ENCODE data around the gene ATXN2.

Gene ATXN2

DNA sequence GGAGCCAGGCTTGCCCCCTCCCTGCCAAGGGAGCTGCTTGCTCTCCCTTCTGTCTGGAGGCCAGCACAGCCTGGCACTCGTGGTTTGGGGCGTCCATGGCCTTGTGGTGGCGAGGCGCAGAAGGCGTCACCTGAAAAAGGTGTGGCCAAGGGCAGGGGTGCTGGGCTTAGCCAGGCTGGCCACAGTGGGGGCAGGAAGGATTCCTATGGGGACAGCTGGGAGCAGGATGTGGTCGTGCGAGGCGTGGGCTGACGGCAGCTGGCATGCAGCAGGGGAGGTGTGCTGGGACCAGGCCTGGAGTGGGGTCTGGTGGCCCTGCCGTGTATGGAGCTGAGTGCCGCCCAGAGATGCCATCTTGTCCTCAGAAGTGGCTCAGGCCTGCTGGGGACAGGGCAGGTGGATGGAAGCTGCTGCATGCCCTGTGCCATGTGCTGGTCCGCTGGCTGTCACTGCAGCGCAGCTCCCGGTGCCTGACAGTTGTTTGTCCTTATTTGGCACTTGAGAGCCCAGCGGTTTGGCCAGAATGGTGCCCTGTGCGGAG is 163.4 kb downstream of the ATXN2 start:
- no peak for DNase-seq

DNA sequence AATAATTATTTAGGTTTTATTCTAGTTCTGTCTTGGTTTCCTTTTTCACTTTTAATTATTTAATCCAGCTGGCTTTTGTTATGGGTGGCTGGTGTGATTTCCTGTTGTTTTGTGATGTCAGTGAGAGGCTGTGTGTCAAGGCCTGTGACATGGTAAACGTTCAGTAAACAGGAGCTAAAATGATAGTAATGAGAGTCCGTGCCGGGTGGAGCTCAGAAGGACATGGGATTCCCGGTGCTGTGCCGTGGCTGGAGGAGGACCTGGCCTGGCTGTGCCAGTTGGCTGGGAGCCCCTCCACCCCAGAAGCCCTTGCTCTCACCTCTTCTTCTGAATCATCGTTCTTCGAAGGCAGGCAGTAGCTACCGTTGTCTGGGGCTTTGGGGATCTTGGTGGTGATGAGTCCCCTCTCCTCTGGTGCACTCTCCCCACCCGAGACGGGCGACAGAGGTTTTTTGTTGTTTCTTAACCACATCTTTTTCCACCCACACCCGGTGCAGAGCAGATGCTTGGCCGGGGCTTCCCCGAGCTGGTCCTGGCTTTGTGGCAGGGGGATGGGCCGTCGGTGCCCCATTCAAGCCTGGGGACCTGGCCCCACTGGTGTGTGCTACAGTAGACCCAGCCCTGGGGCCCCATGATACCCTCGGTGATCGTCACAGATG is 164.3 kb downstream of the ATXN2 start:
- DNase-seq: no peak

DNA sequence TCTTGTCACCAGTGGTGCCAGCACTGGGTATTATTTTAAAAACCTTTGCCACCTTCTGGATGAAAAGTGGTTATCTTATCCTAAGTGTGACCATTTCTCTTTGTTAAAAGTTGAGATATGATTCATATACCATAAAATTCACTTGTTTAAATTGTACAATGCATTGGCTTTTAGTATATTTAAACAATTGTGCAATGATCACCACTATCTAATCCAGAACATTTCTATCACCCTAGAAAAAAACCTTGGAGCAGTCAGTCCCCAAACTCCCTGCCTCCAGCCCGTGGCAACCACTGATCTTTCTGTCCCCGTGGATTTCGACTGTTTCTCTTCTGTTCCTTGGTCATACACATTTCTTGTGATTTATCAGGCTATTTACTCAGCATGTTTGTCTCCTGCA is 165.1 kb downstream of the ATXN2 start:
- no peak for DNase-seq

DNA sequence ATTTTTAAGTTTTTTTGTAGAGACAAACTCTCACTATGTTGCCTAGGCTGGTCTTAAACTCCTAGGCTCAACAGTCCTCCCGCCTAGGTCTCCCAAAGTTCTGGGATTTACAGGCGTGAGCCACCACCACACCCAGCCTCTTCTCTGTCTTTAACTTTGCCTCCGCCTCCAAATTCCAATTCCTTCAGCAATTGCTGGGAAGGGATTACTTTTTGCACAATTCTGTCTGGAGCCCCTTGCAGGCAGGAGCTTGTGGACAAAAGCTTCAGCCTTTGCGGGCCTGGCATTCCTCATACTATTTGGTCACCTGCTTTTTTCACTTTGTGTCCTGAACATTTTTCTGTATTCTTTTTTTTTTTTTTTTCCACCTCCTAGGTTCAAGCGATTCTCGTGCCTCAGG is 167.3 kb downstream of the ATXN2 start:
- no peak for DNase-seq

DNA sequence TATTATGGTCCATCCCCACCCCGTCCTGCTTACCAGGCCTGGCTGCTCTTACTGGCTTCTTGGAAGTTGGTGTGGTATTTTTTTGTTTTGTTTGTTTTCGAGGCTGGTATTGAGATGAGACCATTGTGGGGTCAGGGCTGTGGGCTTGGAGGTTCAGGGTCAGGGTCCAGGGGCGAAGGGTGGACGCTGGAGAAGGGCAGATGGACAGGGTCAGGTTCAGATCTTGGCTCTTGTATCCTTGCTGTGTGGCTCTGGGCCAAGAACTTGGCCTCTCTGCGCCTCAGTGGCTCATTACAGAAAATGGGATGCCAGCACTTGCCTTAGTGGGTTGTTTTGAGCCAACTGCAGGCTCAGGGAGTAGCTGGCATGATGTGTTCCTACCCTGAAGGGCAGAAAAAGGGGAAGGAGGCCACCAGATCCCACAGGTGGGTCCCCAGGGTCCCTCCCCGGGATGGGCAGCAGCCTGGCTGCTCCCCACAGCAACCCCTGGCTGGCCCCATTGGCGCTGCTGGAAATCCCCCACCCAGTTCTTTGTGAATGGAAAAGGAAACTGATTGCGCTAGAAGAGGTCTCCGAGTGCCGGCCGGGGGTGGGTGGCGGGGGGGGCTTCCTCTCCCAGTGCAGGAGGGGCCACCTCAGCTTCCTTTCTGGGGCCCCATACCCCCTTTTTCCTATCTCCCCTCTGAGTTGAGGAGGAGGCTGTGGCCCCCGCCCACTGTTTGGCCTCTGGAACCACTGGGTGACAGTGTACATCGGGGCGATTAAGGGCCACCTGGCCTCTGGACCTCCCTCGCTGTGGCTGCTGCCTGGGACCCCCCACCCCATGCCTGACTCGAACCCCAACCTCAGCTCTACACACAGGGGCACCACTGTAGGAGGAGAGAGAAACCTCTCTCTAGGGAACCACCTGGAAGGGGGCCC is 168.4 kb downstream of the ATXN2 start:
- no peak for DNase-seq

DNA sequence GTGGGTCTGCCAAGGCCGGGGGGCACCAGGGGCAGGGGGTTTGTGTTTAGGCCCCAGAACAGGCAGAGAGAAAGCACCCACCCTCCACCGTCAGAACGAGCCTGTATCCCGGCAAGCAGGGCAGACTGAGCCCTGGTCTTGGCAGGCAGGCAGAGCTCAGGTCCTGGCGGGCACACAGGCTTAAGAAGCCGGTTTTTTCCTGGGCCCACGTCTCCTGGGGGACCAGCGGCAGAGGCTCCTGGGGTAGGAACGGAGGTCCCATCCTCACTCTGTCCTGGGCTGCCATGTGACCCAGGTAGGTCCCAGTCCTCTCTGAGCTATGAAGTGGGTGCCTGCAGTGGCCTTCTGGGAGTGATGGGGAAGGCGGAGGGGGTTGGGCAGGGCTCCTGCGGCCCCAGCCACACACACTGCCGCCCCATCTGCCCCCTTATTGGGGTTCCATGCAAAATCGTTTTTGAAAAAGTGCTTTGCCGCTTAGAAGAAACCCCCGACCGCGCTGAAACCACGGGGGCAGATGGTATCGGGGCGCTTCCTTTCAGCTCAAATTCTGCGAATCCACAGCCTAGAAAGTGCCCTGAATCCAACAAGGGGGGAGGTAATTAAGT is 169.2 kb downstream of the ATXN2 start:
- no peak for DNase-seq

DNA sequence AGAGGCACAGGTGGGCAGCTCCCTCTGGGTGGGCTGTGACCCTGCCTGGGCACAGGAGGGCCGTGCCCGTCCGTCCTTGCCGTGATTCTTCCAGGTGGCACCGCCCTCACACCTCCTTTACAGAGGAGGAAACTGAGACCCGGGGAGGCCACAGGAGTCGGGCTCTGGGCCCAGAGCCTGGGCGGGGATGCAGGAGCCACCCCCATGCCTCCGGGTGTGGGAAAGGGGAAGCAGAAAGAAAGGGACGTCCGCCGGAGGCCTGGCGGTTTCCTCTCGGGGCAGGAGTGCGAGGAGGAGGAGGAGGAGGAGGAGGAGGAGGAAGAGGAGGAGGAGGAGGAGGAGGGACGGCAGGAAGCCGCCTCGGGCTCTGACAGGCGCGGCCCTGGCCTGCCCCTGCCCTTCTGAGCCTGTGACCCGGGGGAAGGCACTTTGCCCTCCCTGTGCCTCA is 170.4 kb downstream of the ATXN2 start:
- no peak for DNase-seq

DNA sequence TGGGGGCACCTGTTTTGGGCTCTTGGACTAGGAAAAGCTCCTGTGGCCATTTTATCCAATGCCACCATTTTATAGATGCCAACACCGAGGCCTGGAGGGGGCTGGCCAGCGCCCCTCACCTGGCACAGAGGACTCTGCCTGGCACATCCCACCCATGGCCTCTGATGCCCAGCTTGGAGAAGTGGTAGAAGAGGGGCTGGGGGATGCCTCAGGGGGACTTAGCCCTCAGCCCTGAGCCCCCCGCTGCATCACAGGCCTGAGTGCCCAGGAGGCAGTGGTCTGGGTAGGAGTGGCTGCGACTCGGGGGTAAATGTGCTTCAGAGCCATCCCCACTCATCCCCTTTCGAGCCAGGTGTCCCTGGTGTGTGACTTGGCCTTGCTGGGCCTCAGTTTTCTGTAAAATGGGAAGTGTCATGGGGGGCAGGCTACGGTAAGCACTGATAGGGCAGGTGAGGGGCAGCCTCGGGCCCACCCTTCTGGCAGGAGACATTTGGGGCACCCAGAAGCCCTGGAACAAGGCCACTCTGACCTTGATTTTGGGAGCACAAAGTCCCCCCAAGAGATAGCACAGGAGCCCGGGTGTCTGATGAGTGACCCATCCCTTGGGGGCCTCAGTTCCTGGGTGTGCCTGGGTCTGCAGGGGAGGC is 170.9 kb downstream of the ATXN2 start:
- no peak for DNase-seq

DNA sequence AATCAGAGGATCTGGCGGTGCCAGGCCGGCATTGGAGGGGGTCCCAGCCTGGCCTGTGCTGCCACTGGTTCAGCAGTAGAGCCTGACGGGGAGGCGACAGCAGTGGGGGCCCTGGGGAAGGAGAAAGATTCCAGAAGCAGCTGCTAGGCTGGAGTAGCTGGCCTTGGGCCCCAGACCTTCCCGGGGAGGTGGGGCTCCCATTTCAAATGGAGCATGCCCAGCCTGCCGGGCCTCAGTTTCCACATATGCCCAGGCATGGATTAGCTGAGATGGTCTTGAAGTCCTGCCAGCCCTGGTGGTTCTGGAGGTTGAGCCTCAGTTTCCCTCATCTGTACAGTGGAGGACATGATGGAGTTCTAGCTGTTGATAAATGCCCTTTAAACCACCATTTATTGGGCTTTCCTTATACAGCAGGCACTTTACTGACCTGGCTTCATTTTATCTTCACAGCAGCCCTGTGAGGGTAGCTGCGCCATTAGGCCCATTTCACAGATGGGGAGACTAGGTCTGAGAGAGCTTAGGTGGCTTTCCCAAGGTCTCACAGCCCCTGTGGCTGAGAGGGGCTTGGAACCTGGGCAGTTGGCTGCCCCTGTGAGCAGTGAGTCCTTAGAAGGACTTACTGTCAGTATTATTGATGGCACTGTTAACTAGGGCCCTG is 171.6 kb downstream of the ATXN2 start:
- DNase-seq: no peak

DNA sequence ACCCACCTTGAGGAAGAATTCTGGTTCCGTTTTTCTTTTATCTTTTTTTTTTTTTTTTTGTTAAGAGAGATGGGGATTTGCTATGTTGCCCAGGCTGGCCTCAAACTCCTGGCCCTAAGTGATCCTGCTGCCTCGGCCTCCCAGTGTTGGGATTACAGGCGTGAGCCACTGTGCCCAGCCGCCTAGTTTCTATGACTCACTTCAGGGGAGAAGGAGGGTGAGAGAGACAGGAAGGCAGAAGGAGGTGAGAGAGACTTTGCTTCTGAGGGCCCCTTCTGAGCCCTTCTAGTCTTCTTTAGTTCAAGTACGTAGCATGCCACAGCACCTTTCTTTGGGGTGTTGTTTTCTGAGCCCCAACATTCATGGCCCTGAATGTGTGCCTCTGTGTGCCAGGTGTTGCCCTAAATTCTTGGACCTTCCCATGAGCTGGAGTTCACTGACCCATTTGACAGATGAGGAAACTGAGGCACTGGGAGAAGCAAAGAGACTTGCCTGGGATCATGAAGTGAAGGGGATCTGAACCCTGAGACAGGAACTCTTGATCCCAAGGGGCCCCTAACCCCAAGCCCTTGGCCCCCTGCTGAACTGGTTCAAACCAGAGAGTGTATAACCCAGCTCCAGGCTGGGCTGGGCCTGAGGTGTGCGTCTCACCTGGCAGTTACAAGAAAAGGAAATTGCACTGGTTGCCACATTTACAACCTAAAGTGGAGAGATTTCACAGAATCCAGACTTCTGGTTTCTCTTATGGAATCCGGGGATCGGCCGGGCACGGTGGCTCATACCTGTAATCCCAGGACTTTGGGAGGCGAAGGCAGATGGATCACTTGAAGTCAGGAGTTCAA is 172.6 kb downstream of the ATXN2 start:
- no peak for DNase-seq

DNA sequence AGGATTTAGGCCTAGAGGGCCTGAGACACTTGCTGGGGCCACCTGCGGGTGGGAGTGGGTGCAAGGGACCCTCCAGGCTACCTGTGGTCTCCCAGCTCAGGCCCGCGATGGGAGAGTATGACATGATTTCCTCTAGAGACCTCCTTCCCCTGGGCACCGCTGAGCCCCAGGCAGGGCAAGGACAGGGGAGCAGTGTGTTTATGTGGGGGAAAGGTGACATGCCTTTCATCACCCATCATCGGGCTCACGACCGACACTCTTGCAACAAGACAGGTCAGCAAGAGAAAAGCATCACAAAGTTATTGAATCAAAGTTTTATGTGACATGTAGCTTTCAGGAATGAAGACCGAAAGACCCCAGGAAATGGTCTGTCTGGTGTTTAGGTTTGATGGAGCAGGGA is 173.5 kb downstream of the ATXN2 start:
- no peak for DNase-seq

DNA sequence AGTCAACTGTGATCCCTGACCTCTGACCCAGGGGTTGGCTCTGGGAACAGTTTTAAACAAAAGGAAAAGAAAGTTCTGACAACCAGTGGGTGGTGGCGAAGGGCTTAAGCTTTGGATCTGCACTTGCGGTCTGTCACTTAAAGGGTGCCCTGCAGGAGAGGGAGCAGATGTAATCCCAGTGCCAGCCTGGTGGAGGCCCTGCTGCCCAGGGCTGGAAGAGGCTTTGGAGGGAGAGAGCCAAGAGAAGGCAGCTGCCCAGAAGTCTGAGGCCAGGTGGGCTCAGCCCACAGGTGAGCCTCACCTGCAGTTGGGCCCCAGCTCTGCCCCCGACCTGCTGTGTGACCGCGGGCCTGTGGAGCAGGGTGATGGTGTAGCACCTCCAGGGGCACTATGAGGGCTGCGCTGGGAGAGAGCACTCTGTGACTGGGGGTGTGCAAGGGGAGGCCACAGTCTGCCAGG is 174.3 kb downstream of the ATXN2 start:
- no peak for DNase-seq

DNA sequence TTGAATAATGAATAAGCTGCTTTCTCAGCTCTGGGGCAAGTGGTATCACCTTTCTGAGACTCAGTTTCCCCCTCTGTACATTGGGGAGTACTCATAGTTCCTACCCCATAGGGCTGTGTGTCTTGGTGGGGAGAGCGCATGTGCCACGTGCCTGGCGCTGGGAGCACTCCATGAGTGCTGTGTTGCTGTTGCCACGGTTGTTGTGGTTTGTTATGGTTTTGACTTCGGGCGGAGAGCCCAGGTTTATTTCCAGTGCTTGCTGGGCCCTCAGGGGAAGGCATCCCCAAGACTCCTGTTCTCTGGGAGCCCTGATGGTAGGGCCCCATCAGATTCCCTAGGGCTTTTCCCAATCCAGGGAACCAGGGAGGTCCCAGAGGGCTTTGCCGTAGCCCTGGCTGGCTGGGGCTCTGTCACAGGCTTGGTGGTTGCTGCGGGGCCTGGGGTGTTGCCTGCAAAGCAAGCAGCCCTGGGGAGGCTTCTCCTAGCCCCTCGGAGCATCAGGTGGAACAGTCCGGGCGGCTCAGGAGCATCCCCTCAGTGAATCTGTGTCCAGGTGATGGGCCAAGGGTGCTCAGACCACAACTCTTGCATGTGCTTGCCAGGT is 174.8 kb downstream of the ATXN2 start:
- no peak for DNase-seq

DNA sequence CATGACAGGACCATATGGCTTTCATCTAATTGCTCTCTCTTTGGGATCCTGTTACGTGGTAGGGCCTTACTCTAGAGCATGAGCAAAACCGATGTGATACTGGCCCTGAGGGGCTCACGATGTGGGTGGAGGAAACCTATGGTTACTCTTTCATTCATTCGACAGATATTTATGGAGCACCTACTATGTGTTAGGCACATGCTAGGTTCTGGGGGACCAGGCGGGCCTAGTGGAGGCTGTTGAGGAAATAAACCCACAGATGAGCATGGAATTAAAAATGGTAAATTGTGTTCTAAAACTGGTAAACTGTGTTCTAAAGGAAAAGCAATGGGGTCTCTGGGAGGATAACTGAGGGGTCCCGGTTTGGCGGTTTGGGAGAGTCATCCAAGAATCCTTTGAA is 178.6 kb downstream of the ATXN2 start:
- DNase-seq: no peak

DNA sequence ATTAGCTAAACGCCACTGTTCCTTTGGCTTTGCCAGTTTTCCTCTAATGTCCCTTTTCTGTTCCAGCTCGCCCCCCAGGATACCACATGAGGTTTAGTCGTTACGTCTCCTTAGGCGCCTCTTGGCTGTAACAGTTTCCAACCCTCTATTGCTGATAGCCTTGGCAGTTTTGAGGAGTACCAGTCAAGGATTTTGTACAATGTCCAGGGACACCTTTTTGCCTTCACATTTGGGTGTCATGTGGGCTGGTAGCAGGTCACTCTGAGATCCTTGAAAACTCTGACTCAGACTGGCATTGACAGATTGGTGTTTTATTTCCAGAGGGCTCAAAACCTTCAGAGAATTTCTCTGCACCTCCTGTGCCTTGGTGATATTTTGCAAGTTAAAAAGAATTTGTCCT is 179.3 kb downstream of the ATXN2 start:
- no peak for DNase-seq

DNA sequence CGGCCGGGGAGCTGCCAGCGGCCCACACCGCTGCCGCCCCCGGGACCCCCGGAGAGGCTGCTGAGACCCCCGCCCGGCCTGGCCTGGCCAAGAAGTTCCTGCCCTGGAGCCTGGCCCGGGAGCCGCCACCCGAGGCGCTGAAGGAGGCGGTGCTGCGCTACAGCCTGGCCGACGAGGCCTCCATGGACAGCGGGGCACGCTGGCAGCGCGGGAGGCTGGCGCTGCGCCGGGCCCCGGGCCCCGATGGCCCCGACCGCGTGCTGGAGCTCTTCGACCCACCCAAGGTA is 180.6 kb downstream of the ATXN2 start:
- DNase-seq: no peak

DNA sequence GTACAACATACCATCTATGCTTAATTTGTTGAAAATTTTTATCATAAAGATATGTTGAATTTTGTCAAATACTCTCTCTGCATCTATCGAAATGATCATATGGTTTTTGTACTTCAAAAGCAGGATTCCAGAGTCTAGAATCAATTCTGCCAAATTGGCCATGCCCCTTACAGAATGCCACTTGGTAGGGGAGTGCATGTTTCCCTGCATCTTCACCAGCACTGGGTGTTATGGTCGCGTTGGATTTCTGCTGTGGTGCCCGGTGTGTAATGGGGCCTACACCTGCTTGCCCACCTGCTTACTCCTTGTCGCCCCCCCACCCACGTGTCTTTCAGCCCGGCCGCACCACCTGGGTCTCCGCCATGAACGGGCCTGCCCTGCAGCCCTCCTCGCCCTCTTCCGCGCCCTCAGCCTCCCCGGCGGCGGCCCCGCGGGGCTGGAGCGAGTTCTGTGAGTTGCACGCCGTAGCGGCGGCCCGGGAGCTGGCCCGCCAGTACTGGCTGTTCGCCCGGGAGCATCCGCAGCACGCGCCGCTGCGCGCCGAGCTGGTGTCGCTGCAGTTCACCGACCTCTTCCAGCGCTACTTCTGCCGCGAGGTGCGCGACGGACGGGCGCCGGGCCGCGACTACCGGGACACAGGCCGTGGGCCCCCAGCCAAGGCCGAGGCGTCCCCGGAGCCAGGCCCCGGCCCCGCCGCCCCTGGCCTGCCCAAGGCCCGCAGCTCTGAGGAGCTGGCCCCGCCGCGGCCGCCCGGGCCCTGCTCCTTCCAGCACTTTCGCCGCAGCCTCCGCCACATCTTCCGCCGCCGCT is 181.1 kb downstream of the ATXN2 start:
- no peak for DNase-seq

DNA sequence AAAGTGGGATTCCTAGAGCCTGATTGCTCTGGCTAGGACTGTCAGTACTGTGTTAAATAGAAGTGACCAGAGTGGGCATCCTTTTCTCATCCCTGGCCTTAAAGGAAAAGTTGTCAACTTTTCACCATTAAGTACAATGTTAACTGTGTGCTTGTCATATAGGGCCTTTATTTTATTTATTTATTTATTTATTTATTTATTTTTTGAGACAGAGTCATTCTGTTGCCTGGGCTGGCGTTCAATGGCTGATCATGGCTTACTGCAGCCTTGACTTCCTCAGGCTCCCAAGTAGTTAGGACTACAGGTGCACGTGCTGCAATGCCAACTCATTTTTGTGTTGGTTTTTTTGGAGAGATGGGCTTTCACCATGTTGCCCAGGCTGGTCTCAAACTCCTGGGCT is 181.8 kb downstream of the ATXN2 start:
- DNase-seq: no peak

DNA sequence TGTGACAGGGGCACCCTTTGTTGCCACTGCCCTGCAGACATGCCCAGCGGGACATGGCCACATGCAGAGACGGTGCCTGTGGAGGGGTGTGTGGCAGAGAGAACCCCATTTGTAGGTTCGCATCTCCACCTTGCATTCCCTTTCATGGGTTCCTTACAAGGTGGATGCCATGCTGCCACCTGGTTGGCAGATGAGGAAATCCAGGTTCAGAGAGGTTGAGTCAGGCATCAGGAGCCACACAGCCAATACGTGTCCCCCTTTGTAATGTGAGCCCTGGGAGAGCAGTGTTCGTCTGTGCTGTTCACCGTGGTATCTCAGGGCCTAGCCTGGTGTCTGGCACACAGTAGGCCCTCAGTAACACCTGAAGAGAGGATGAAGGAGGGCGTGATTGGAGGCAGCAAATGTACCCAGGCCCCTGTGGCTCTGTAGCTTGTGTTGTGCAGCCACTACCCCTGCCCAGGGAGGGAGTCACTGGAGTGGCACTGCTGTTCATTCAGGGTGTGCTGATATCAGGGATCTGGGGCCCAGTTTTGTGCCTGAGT is 184.3 kb downstream of the ATXN2 start:
- no peak for DNase-seq

DNA sequence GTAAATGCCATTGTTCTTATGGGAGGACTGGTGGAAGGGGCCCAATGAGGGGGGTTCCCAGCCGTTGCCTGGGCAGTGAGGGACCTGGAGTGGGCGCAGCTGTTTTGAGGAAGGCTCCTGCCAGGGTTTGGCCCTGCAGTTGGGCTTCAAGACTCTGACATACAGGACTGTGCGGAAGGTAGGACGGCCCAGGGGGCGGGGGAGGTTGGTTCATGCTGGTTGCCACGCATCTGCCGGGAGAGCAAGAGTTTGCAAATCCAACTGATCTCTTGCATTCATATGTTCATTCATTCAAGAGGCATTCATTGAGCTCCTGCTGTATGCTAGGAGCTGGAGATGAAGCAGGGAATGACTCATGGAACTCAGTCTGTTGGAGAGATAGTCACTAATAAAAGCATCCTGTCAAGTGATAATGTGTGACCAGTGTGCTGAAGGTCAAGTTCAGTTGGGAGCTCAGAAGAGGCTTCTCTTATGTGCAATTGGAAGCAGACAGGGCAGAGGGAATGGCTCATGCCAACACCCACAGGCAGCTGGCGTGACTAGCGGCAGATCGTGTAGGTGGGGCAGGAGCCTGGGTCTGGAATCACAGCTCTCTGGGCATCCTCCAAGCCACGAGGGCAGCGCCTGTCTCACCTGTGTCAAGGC is 185.6 kb downstream of the ATXN2 start:
- no peak for DNase-seq
